ENCODE measurements around the gene CCR8.
"Not testable (repeated sequence)": the region's sequence is repeated elsewhere in the genome, so short reads cannot be mapped to it uniquely, and the experiment has no call there.

CCR8 gene

DNA sequence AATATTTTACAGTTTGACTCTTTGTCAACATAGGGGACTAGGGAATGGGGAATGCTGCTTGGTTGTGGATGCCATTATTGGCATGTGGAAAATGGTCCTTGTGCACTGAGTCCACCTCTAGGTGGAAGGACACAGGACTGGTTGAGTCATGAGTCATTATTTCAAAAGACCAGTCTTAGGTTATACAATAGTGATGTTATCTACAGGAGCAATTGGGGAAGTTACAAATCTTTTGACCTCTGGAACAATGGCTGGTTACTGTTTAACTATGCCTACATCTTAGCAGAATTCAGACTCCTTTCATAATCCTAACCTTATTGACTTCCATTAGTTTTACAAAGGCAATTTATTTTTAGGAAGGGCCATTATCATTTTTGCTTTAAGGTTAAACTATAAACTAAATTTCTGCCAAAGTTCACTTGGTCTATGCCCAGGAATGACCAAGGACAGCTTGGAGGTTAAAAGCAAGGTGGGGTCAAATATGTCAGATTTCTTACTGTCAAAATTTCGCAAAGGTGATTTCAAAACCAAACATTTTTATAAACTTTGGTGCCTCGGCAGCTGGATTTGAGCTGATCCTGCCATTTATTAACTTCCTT lies 11.8 kb upstream of the CCR8 start:
- TF ChIP-seq EZH2 (optimal IDR thresholded peaks at IDR 0.05; ENCODE audit: low read depth, low read length) = no peak
- no peak for TF ChIP-seq EZH2phosphoT487 (IDR thresholded peaks at IDR 0.05; ENCODE audit: low read length)
- TF ChIP-seq, protein P1, sequence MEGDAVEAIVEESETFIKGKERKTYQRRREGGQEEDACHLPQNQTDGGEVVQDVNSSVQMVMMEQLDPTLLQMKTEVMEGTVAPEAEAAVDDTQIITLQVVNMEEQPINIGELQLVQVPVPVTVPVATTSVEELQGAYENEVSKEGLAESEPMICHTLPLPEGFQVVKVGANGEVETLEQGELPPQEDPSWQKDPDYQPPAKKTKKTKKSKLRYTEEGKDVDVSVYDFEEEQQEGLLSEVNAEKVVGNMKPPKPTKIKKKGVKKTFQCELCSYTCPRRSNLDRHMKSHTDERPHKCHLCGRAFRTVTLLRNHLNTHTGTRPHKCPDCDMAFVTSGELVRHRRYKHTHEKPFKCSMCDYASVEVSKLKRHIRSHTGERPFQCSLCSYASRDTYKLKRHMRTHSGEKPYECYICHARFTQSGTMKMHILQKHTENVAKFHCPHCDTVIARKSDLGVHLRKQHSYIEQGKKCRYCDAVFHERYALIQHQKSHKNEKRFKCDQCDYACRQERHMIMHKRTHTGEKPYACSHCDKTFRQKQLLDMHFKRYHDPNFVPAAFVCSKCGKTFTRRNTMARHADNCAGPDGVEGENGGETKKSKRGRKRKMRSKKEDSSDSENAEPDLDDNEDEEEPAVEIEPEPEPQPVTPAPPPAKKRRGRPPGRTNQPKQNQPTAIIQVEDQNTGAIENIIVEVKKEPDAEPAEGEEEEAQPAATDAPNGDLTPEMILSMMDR (IDR thresholded peaks at IDR 0.05; ENCODE audit: low read length) = no peak
- DNase-seq = no peak
- H4K20me1 ChIP-seq (ENCODE audit: insufficient read depth, low read length) = no peaks in the 10 kb centered on the region
- H2AFZ ChIP-seq (ENCODE audit: low read length) = no peak overlapping the region
- no peak overlapping the region for H3K9ac ChIP-seq (ENCODE audit: low read length)
- H3K79me2 ChIP-seq (ENCODE audit: low read length) = no peaks in the 10 kb centered on the region
- H3K27me3 ChIP-seq (replicated peaks; ENCODE audit: insufficient read depth, low read length) = no peaks in the 10 kb centered on the region
- no peaks in the 10 kb centered on the region for H3K9me3 ChIP-seq (replicated peaks; ENCODE audit: insufficient read depth, low read length)
- H3K4me3 ChIP-seq (ENCODE audit: low read length) = no peak overlapping the region
- H3K9me2 ChIP-seq (replicated peaks; ENCODE audit: insufficient read depth, low read length) = no peaks in the 10 kb centered on the region
- H3F3A ChIP-seq (ENCODE audit: insufficient read depth, low read length) = no peaks in the 10 kb centered on the region
- no peaks in the 10 kb centered on the region for H3K4me1 ChIP-seq (ENCODE audit: low read length)
- H3K27ac ChIP-seq (ENCODE audit: low read length) = no peak overlapping the region
- no peak overlapping the region for H3K4me2 ChIP-seq (ENCODE audit: low read depth, low read length)
- no peaks in the 10 kb centered on the region for H3K36me3 ChIP-seq (replicated peaks; ENCODE audit: insufficient read depth, low read length)

DNA sequence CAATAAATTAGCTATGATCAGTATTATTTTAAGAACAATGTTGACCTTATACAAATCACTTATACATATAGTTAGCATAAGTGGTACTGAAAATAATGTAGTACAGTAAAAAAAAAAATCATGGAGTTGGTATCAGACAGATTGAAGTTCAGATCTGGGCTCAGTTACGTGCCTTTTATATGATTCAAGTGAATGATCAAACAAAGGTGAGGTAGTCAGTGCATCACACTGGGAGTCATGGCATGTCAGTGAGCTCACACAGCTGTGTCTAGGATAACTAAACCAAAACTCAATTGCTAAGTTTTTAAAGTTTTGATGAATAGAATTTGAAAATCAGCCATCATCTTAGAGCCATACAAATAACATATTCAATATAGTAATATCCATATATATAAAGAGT lies 11.2 kb upstream of the CCR8 start:
- H3K9me3 ChIP-seq (replicated peaks; ENCODE audit: insufficient read depth, low read length) = no peaks in the 10 kb centered on the region
- no peak overlapping the region for H3K9ac ChIP-seq (ENCODE audit: low read length)
- H3K79me2 ChIP-seq (ENCODE audit: low read length) = no peaks in the 10 kb centered on the region
- H2AFZ ChIP-seq (ENCODE audit: low read length) = no peak overlapping the region
- no peak overlapping the region for H3K27ac ChIP-seq (ENCODE audit: low read length)
- TF ChIP-seq EZH2 (optimal IDR thresholded peaks at IDR 0.05; ENCODE audit: low read depth, low read length) (no peak), EZH2phosphoT487 (IDR thresholded peaks at IDR 0.05; ENCODE audit: low read length) (no peak)
- TF ChIP-seq, protein P1 (IDR thresholded peaks at IDR 0.05; ENCODE audit: low read length) = no peak
- no peaks in the 10 kb centered on the region for H3K27me3 ChIP-seq (replicated peaks; ENCODE audit: insufficient read depth, low read length)
- no peaks in the 10 kb centered on the region for H3F3A ChIP-seq (ENCODE audit: insufficient read depth, low read length)
- H3K4me1 ChIP-seq (ENCODE audit: low read length) = no peaks in the 10 kb centered on the region
- no peak overlapping the region for H3K4me3 ChIP-seq (ENCODE audit: low read length)
- H3K4me2 ChIP-seq (ENCODE audit: low read depth, low read length) = no peak overlapping the region
- no peaks in the 10 kb centered on the region for H3K9me2 ChIP-seq (replicated peaks; ENCODE audit: insufficient read depth, low read length)
- no peak for DNase-seq
- no peaks in the 10 kb centered on the region for H3K36me3 ChIP-seq (replicated peaks; ENCODE audit: insufficient read depth, low read length)
- no peaks in the 10 kb centered on the region for H4K20me1 ChIP-seq (ENCODE audit: insufficient read depth, low read length)

DNA sequence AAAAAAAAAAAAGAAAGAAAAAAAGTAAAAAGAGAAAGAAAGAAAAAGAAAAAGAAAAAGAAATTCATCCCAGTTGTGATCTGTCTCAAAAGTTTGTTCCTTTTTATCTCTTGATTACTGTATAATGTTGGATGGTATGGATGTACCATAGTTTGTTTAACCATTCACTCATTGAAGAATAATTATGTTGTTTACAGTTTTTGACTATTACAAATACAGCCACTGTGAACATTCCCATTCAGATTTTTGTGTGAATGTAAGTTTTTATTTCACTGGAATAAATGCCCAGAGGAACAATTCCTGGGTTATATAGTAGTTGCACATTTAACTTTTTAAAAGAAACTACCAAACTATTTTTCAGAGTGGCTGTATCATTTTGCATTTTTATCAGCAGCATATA lies 10.3 kb upstream of the CCR8 start:
- Histone ChIP-seq H3K9me2 (replicated peaks; ENCODE audit: insufficient read depth, low read length) (no peaks in the 10 kb centered on the region), H3F3A (ENCODE audit: insufficient read depth, low read length) (no peaks in the 10 kb centered on the region), H3K27me3 (replicated peaks; ENCODE audit: insufficient read depth, low read length) (no peaks in the 10 kb centered on the region), H3K4me1 (ENCODE audit: low read length) (no peaks in the 10 kb centered on the region), H3K79me2 (ENCODE audit: low read length) (no peaks in the 10 kb centered on the region), H3K36me3 (replicated peaks; ENCODE audit: insufficient read depth, low read length) (no peaks in the 10 kb centered on the region), H4K20me1 (ENCODE audit: insufficient read depth, low read length) (no peaks in the 10 kb centered on the region), H3K9me3 (replicated peaks; ENCODE audit: insufficient read depth, low read length) (no peaks in the 10 kb centered on the region), H3K4me2 (ENCODE audit: low read depth, low read length) (no peak overlapping the region), H2AFZ (ENCODE audit: low read length) (no peak overlapping the region), H3K4me3 (ENCODE audit: low read length) (no peak overlapping the region), H3K9ac (ENCODE audit: low read length) (no peak overlapping the region), H3K27ac (ENCODE audit: low read length) (no peak overlapping the region)
- DNase-seq = no peak
- TF ChIP-seq EZH2phosphoT487 (IDR thresholded peaks at IDR 0.05; ENCODE audit: low read length) (no peak), EZH2 (optimal IDR thresholded peaks at IDR 0.05; ENCODE audit: low read depth, low read length) (no peak)
- TF ChIP-seq, protein P1 (IDR thresholded peaks at IDR 0.05; ENCODE audit: low read length) = no peak

DNA sequence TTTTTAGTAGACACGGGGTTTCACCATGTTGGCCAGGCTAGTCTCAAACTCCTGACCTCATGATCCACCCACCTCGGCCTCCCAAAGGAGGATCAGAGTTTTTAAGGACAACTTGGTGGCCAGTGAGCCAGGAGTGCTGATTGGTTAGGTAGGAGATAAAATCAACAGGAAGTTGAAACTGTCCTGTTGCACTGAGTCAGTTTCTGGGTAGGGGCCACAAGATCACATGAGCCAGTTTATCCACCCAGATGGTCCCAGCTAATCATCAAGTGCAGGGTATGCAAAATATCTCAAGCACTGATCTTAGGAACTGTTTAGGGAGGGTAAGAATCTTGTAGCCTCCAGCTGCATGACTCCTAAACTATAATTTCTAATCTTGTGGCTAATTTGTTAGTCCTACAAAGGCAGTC lies 7.9 kb upstream of the CCR8 start:
- H3K36me3 ChIP-seq (replicated peaks; ENCODE audit: insufficient read depth, low read length); H3K9me3 ChIP-seq (replicated peaks; ENCODE audit: insufficient read depth, low read length); H3K4me2 ChIP-seq (ENCODE audit: low read depth, low read length); H3F3A ChIP-seq (ENCODE audit: insufficient read depth, low read length); H3K4me3 ChIP-seq (ENCODE audit: low read length); H4K20me1 ChIP-seq (ENCODE audit: insufficient read depth, low read length); H3K9me2 ChIP-seq (replicated peaks; ENCODE audit: insufficient read depth, low read length); H3K4me1 ChIP-seq (ENCODE audit: low read length); H3K79me2 ChIP-seq (ENCODE audit: low read length); H3K27ac ChIP-seq (ENCODE audit: low read length); H3K9ac ChIP-seq (ENCODE audit: low read length); H3K27me3 ChIP-seq (replicated peaks; ENCODE audit: insufficient read depth, low read length): not testable (repeated sequence)
- H2AFZ ChIP-seq (ENCODE audit: low read length) = 0 out of 2 replicates have a peak overlapping the region, but pooled peaks have one; percentile 22
- peak; percentile 18 for DNase-seq

DNA sequence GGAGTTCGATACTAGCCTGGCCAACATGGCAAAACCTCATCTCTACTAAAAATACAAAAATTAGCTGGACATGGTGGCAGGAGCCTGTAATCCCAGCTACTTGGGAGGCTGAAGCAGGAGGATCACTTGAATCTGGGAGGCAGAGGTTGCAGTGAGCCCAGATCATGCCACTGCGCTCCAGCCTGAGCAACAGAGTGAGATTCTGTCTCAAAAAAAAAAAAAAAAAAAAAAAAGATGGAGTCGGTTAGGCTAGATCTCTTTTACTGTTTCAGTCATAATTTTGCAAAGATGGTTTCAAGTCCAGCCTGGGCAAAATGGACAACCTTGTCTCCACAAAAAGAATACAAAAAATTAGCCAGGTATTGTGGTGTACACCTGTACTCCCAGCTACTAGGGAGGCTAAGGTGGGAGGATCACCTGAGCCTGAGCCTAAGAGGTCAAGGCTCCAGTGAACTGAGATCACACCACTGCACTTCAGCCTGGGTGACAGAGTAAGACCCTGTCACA lies 7.2 kb upstream of the CCR8 start:
- H3K36me3 ChIP-seq (replicated peaks; ENCODE audit: insufficient read depth, low read length); H3K27me3 ChIP-seq (replicated peaks; ENCODE audit: insufficient read depth, low read length); DNase-seq; H3K9me3 ChIP-seq (replicated peaks; ENCODE audit: insufficient read depth, low read length); H3K4me3 ChIP-seq (ENCODE audit: low read length); H3F3A ChIP-seq (ENCODE audit: insufficient read depth, low read length); H2AFZ ChIP-seq (ENCODE audit: low read length); H3K79me2 ChIP-seq (ENCODE audit: low read length); H3K27ac ChIP-seq (ENCODE audit: low read length); H3K9me2 ChIP-seq (replicated peaks; ENCODE audit: insufficient read depth, low read length); H3K4me2 ChIP-seq (ENCODE audit: low read depth, low read length); H3K9ac ChIP-seq (ENCODE audit: low read length); H3K4me1 ChIP-seq (ENCODE audit: low read length); H4K20me1 ChIP-seq (ENCODE audit: insufficient read depth, low read length): not testable (repeated sequence)

All from MM.1S (cell line).